Activated CD8-positive, alpha-beta memory T cell treated with anti-CD3 and anti-CD28 coated beads, Interleukin-2, amount 50 U/mL, for 4 hours (primary cell): ENCODE measurements around the gene EHD1.

ENCODE experiments used
- DNase-seq: peaks from one replicate; pipeline ENCODE4 v3.0.0-alpha.2; 2020

Gene EHD1

GRCh38 chr11:64841592-64842365, 36.6 kb downstream of the EHD1 start:
- no peak for DNase-seq

- no peak for DNase-seq
Observed at GRCh38 chr11:64839887-64840782, 38.3 kb downstream of the EHD1 start.

GRCh38 chr11:64839335-64839734, 39.1 kb downstream of the EHD1 start:
- no peak for DNase-seq

GRCh38 chr11:64838600-64839334, 39.7 kb downstream of the EHD1 start:
- no peak for DNase-seq

- DNase-seq, result no peak
Observed at GRCh38 chr11:64837887-64838351, 40.5 kb downstream of the EHD1 start.

- no peak for DNase-seq
Observed at GRCh38 chr11:64836448-64837072, 41.9 kb downstream of the EHD1 start.

- DNase-seq, result no peak
Observed at GRCh38 chr11:64835616-64836447, 42.6 kb downstream of the EHD1 start.

GRCh38 chr11:64834723-64835615, 43.5 kb downstream of the EHD1 start:
- DNase-seq, result no peak

GRCh38 chr11:64834031-64834722, 44.2 kb downstream of the EHD1 start:
- DNase-seq, result no peak

GRCh38 chr11:64833509-64833908, 44.9 kb downstream of the EHD1 start:
- DNase-seq, result no peak

- DNase-seq, result no peak
Observed at GRCh38 chr11:64833198-64833502, 45.3 kb downstream of the EHD1 start.

GRCh38 chr11:64832467-64833197, 45.8 kb downstream of the EHD1 start:
- DNase-seq, result no peak

GRCh38 chr11:64831411-64831891, 47.0 kb downstream of the EHD1 start:
- no peak for DNase-seq

- DNase-seq, result no peak
Observed at GRCh38 chr11:64829536-64830251, 48.7 kb downstream of the EHD1 start.

GRCh38 chr11:64827451-64827839, 51.0 kb downstream of the EHD1 start:
- DNase-seq, result no peak

GRCh38 chr11:64826578-64827450, 51.6 kb downstream of the EHD1 start:
- no peak for DNase-seq

- no peak for DNase-seq
Observed at GRCh38 chr11:64826062-64826461, 52.4 kb downstream of the EHD1 start.
